ENCODE measurements around the gene MYOZ3.

The MYOZ3 gene

DNA sequence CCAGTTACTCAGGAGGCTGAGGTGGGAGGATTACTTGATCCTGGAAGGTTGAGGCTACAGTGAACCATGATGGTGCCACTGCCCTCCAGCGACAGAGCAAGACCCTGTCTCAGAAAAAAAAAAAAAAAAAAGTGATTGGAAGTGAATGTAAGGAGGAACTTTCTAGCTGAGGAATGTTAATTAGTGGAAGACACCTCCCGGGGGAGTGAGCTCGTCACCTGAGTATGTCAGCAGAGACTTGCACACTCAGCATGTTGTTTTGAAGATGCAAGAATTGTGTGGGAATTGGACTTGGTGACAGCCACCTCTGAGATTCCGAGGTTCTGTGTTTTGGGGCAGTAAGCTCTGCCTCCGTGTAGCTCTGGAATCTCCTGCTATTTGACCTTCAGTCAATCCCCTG is 17.0 kb upstream of the MYOZ3 start:
- DNase-seq = no peak

DNA sequence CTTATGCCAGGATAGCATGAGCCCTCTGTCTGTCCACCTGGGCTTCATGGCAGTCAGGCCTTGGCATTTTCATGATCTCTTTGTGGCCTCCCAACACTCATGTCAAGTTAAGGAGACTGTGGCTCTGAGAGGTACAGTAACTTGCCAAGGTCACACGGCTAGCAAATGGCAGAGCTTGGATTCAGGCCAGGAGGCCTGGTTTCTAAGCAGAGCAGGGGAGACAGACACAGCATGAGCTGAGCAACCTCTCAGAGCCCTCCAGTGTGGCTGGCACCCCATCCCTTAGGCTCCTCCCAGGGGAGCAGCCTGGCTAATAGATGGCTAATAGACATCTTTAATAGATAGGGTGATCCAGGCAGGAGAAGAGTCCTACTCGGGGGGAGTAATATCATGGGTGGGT is 16.5 kb upstream of the MYOZ3 start:
- no peak for DNase-seq

DNA sequence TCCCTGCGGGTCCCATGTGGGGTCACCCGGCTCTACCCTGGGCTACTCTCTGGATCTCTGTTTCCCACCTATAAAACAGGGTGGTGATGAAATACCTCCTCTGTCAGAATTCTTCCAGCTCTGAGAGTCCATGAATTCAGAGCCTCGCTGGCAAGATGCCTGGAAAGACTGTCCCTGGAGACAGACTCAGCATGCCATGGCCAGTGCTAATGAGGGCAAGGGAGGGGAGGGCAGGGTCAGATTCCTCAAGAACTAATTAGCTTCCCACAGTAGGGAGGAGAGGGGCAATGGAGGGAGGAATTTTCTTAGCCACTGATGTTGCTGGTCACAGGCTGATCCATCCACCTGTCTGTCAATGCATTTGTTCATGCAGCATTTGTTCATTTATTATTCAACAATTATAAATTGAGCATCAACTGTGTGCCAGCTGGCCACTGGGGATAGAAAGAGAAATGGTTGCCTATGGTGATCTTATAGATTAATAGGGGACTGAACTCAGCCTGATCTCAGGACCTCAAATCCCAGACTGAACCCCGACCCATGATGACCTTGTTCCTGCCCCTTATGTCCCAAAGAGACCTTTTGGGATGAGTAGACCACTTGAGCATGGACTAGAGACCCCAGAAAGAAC is 15.9 kb upstream of the MYOZ3 start:
- no peak for DNase-seq

DNA sequence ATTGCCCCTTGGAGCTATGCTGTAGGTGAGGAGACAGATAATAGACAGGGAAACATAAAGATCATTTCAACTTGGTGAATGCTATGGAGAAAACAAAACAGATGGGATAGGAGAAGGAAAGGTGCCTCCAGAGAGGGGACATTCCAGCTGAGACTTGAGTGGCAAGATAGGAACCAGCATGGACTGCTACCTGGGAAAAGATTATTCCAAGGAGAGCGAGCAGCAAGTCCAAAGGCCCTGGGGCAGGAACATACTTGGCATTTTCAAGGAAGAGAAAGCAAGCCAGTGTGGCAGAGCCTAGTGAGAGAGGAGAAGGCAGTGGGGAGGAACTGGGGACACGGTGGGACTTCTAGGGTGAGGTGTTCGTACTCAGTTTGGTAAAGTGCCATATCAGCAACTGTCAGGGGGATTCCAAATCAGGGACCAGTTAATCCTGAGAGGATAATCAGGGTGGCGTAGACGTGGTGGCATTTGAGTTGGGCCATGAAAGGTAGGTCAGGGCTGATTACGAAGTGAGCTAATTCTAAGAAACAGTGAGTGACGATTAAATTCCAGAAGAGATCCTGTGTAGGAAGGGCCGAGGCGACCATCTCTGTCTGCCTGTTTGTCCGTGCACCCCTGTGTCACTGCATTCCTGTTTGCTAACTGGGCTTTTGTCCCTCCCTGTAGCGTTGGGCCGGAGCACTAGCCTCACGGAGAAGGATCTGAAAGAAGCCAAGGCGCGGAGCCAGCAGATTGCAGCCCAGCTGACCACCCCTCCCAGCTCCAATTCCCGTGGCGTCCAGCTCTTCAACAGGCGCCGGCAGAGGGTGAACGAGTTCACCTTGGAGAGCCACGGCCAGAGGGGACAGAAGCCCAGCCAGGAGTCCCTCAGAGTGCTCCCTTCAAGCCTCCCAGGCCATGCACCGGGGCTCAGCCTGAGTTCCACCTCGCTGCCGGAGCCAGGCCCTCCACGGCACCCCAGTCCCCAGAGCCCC is 13.5 kb upstream of the MYOZ3 start:
- DNase-seq = no peak

DNA sequence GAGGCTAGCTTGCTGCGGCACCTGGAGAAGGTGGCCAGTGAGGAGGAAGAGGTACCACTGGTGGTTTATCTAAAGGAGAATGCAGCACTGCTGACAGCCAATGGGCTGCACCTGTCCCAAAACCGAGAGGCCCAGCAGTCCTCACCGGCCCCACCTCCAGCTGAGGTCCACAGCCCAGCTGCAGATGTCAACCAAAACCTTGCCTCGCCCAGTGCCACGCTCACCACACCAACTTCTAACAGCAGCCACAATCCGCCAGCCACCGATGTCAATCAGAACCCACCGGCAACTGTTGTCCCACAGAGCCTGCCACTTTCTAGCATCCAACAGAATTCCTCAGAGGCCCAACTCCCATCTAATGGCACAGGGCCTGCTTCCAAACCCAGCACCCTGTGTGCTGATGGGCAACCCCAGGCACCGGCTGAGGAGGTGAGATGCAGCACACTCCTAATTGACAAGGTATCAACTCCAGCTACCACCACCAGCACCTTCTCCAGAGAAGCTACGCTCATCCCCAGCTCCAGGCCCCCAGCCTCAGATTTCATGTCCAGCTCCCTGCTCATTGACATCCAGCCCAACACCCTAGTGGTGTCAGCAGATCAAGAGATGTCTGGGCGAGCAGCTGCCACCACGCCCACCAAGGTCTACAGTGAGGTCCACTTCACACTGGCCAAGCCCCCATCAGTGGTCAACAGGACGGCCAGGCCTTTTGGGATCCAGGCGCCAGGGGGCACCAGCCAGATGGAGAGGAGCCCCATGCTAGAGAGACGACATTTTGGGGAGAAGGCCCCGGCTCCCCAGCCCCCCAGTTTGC is 12.6 kb upstream of the MYOZ3 start:
- no peak for DNase-seq

DNA sequence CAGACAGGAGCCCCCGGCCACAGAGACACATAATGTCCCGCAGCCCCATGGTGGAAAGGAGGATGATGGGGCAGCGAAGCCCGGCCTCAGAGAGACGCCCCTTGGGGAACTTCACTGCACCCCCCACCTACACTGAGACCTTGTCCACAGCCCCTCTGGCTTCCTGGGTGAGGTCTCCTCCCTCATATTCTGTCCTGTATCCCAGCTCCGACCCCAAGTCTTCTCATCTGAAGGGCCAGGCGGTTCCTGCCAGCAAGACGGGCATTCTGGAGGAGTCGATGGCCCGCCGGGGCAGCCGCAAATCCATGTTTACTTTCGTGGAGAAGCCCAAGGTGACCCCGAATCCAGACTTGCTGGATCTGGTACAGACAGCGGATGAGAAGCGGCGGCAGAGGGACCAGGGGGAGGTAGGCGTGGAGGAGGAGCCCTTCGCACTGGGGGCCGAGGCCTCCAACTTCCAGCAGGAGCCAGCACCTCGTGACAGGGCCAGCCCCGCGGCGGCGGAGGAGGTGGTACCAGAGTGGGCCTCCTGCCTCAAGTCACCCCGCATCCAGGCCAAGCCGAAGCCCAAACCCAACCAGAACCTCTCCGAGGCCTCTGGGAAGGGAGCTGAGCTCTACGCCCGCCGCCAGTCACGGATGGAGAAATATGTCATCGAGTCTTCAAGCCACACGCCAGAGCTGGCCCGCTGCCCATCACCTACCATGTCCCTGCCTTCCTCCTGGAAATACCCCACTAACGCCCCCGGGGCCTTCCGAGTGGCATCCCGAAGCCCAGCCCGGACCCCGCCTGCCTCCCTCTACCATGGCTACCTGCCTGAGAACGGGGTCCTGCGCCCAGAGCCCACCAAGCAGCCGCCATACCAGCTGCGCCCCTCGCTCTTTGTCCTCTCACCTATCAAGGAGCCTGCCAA is 11.7 kb upstream of the MYOZ3 start:
- no peak for DNase-seq

DNA sequence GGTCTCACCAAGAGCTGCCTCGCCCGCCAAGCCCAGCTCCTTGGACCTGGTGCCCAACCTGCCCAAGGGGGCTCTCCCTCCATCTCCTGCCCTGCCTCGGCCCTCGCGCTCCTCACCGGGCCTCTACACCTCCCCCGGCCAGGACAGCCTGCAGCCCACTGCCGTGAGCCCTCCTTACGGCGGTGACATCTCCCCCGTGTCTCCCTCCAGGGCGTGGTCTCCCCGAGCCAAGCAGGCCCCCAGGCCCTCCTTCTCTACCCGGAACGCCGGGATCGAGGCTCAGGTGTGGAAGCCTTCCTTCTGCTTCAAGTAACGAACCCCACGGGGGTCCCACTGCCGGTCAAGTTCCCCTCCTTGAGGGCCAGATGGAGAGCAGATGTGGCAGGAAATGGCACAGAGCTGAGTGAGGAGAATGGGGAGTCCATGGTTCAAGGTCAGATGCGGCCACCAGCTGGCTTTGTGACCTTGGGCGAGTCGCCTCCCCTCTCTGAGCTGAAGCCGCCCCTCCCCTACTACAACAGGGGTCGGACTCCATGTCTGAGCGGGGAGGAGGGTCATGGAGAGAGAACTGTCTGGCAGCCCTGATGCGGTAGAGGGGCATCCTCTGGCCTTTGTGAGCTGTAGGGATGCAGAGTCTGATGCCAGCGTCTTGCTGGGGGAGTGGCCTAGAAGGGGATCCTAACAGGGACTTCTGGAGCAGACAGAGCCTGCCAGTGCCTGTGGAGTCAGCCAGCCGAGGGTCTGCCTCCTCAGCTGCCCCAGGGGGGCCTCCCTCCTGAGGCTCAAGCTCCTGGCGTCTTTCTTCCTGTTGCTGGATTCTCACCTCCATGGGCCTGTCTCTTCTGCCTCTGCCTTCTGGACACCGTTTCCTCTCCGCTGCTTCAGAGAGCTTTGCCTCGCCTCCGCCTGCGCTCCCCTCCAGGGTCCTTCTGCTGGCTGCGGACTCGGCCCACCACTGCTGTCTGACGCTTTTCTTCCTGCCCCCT is 10.7 kb upstream of the MYOZ3 start:
- DNase-seq = no peak

DNA sequence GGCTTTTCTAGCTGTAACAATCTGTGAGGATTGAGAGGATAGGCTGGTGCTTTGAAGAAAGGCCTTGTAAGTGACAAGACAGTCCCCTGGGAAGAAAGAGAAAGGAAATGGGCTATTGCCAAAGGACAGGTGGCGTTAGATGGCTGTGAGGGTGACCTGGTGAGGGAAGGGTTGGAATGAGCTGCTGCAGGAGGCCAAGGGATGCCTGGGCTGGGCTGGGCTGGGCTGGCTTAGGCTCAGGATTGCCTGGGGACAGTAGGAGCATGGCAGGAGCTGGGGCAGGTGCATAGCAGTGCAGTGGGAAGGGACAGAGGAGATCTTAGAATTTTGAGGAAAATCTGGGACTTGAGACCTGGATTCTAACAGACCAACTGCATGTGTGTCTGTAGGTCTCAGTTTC is 9.7 kb upstream of the MYOZ3 start:
- DNase-seq = no peak

DNA sequence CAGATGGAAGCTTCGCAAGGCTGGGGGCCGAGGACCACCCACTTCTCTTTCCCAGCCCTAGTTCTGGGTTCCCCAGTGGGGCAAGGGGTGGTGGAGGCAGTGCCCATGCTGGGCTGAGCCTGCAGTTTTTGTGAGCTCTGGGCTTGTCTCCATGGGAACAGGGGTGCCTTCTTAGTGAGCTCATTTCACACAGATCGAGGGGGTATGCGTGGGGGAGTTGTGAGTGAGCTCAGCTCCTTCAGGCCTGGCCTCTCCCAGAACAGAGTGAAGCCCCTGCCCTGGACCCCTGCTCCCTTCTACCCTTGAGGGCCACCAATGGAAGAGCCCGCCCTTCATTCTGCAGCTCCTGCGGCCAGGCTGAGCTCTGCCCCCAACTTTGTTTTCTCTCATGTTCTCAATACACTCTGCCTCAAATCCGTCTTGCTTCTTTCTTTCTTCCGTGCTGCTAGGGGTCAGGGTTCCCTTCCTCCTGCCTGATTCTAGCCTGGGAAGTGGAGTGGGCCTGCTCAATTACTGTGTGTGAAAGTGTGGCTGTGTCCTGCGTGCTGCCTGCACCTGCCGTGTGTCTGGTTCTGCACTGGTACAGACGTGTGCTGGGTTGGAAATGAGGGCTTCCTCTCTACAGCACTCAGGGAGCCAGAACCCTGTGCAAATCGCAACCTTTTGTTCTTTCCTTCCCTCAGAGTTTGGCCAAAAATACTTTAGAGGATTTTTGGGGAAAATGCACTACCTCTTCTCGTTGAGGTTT is 9.0 kb upstream of the MYOZ3 start:
- no peak for DNase-seq

DNA sequence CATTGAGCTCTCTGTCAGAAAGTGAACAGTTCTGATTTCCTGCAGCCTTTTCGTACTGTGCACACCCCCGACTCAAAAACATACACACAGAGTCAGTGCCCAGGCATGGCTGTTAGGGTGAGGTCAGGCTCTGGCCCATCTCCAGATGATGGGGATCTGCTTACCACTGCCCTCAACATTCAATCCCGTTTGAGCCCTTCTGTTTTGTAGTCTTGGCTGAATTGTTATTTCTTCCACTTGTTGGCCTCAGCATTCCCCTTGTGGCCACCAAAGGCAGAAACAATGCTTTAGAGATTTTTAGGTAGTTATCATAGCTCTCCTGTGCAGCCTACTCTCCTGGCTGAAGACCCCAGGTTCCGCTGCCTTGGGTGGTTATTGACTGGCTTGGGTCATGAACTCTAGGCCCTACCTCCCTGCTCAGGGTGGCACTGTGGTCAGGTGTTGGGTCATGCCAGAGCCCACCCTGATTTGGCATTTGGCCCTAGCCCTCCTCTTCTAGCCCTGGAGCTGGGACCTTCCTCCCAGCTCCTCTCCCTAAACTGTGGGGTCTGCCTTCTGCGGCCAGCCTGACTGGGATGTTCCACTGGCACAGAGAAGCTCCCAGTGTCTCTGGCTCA is 7.8 kb upstream of the MYOZ3 start:
- DNase-seq = no peak

DNA sequence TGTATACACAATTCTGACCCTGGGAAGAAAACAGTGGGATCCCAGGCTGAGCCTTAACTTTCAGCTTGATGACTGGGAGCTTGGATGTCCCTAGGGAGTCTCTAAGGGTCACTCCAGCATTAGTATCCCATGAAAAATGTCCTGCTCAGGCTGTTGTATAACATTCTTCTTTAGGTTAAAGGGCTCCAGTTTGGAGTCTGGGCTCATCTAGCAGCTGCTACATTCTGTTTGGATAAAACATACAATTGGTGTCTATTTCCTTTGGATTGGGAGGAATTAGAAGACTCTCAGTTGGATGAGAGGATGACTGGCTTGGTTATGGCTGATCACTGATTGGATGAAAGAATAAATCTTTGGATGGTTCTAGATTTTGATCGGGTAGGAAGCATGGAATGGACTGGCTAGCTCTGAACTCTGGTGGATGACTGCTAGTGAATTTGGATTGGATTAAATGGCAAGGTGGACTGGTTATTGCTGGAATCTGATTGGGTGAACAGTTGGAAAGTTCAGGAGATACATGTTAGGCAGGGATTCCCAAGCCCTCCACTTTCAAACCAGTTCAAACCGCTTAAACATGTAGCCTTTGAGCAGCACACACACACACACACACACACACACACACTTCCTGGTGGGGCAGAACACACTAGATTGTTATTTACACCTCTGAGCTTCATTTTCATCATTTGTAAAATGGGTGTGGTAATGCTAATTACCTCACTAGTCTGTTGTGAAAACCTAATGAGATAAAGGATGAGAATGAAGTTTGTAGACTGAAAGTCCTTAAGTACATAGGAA is 7.1 kb upstream of the MYOZ3 start:
- DNase-seq = no peak

DNA sequence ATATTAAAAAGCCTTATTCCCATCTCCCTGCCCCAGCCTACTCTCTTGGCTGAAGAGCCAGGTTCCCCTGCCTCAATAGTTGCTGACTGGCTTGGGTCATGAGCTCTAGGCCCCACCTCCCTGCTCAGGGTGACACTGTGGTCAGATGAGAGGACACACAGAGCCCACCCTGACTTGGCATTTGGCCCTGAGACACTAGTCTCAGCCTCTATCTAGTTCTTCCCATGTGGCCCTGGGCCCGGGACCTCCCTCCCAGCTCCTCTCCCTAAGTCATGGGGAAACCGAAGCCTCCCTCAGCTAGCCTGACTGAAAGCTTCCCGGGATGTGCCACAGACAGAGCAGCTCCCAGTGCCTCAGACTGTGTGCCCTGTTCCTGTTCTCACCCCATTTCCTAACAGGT is 5.8 kb upstream of the MYOZ3 start:
- DNase-seq = no peak

DNA sequence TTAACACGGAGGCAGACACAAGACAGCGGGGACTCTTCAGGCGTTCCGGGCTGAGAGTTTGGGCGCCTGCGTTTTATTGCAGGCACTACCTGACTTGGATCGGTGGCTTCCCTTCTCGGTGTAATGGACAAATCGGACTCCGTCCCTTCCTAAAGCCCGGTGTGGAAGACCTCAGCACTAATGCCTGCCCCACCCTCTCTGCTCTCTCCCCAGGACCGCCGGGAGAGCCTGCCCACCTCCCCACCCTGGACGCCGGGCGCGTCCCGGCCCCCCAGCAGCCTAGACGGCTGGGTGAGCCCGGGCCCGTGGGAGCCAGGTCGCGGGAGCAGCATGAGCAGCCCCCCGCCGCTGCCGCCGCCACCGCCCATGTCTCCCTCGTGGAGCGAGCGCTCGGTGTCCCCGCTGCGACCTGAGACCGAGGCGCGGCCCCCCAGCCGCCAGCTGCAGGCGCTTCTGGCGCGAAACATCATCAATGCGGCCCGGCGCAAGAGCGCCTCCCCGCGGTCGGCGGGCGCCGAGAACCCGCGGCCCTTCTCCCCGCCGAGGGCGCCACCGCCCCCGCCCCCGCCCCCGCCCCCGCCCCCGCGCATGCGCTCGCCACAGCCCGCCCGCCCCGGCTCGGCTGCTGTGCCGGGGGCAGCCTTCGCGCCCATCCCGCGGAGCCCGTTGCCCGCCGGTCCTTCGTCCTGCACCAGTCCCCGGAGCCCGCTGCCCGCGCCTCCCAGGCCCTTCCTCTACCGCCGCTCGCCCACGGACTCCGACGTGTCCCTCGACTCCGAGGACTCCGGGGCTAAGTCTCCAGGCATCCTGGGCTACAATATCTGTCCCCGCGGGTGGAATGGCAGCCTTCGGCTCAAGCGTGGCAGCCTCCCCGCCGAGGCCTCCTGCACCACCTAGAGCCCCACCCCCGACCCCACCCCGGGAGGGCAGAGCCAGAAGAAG is 4.6 kb upstream of the MYOZ3 start:
- DNase-seq = peak; percentile 76 to 81

DNA sequence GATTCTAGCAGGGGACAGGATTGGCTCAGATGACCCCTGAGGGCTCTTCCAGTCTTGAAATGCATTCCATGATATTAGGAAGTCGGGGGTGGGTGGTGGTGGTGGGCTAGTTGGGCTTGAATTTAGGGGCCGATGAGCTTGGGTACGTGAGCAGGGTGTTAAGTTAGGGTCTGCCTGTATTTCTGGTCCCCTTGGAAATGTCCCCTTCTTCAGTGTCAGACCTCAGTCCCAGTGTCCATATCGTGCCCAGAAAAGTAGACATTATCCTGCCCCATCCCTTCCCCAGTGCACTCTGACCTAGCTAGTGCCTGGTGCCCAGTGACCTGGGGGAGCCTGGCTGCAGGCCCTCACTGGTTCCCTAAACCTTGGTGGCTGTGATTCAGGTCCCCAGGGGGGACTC is 2.9 kb upstream of the MYOZ3 start:
- no peak for DNase-seq

DNA sequence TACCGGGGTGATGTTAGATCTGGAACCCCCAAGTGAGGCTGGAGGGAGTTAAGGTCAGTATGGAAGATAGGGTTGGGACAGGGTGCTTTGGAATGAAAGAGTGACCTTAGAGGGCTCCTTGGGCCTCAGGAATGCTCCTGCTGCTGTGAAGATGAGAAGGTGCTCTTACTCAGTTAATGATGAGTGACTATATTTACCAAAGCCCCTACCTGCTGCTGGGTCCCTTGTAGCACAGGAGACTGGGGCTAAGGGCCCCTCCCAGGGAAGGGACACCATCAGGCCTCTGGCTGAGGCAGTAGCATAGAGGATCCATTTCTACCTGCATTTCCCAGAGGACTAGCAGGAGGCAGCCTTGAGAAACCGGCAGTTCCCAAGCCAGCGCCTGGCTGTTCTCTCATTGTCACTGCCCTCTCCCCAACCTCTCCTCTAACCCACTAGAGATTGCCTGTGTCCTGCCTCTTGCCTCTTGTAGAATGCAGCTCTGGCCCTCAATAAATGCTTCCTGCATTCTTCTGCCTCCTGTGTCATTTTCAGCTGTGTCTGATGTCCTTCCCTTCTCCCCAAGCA is 2.3 kb upstream of the MYOZ3 start:
- no peak for DNase-seq

DNA sequence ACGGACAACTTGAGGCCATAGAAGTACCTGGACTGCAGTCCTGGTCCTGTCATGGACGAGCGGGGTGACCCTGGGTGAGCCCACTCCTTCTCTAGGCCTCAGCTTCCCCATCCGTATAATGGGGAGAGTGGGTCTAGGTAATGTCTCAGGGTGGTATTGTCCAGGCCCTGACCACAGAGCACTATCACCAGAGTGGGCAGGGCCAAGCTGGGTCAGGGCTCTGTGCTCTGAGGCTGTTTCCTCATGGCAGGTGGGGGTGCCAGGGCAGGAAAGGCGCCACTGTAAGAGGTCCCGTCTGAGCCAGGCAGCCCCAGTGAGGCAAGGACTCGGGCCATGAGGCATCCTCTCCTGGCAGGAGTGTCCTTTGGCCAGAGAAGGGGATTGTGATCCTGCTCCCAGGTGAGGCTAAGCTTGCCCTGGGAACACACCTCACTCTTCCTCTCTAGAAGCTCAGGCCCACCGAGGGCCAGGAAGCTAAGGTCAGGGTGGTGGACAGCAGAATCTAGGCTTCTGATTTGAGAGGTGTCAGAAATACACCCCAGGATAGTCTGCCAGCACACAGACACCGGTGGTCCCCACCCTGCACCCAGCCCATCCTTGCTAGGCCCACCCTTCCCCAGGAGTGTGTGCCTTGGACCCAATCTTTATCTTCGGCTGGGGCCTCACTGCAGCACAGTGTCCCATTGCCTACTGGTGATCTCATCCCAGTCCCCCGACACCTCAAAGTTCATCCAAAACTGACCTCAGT is 1.5 kb upstream of the MYOZ3 start:
- no peak for DNase-seq
